ENCODE data around the gene KNL1.
"Not testable (repeated sequence)": the region's sequence is repeated elsewhere in the genome, so short reads cannot be mapped to it uniquely, and the experiment has no call there.

GRCh38 chr15:40576914-40577313, 17.1 kb upstream of the KNL1 start:
- TF ChIP-seq, protein P1, sequence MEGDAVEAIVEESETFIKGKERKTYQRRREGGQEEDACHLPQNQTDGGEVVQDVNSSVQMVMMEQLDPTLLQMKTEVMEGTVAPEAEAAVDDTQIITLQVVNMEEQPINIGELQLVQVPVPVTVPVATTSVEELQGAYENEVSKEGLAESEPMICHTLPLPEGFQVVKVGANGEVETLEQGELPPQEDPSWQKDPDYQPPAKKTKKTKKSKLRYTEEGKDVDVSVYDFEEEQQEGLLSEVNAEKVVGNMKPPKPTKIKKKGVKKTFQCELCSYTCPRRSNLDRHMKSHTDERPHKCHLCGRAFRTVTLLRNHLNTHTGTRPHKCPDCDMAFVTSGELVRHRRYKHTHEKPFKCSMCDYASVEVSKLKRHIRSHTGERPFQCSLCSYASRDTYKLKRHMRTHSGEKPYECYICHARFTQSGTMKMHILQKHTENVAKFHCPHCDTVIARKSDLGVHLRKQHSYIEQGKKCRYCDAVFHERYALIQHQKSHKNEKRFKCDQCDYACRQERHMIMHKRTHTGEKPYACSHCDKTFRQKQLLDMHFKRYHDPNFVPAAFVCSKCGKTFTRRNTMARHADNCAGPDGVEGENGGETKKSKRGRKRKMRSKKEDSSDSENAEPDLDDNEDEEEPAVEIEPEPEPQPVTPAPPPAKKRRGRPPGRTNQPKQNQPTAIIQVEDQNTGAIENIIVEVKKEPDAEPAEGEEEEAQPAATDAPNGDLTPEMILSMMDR (conservative IDR thresholded peaks at IDR 0.05; ENCODE audit: low read depth, low read length), result not testable (repeated sequence)
- TF ChIP-seq EZH2 (IDR thresholded peaks at IDR 0.05; ENCODE audit: borderline replicate concordance, low read depth, low read length, poor library complexity, severe bottlenecking), result not testable (repeated sequence)
